ENCODE measurements around the gene ARRDC5. TPM values are rescaled to one million over a fixed set of nuclear protein-coding genes. Genes with fewer than 3 reads are reported as not detected.

Gene ARRDC5
- total and polyA plus RNA-seq, 2 donors, result 0.18 to 0.26 TPM

GRCh38 chr19:4916292-4917082 lies 13.8 kb upstream of the ARRDC5 start:
- no peaks in the 10 kb centered on the region for H3K4me1 ChIP-seq (ENCODE audit: insufficient read depth)
- no peaks in the 10 kb centered on the region for H3K36me3 ChIP-seq (ENCODE audit: insufficient read depth)
- peak overlapping the region; percentile 8 for H3K4me3 ChIP-seq (ENCODE audit: low read depth, low read length)
- WGBS, result 84% methylated on average over 41 of the region's 41 CpGs
- no peak for DNase-seq (ENCODE audit: extremely low spot score)
- no peak overlapping the region for H3K27ac ChIP-seq (ENCODE audit: low read depth)

GRCh38 chr19:4914736-4915501 lies 12.2 kb upstream of the ARRDC5 start:
- H3K4me3 ChIP-seq (ENCODE audit: low read depth, low read length), result peak overlapping the region; percentile 21
- peak; percentile 43 for DNase-seq (ENCODE audit: extremely low spot score)
- no peak overlapping the region for H3K27ac ChIP-seq (ENCODE audit: low read depth)

DNA sequence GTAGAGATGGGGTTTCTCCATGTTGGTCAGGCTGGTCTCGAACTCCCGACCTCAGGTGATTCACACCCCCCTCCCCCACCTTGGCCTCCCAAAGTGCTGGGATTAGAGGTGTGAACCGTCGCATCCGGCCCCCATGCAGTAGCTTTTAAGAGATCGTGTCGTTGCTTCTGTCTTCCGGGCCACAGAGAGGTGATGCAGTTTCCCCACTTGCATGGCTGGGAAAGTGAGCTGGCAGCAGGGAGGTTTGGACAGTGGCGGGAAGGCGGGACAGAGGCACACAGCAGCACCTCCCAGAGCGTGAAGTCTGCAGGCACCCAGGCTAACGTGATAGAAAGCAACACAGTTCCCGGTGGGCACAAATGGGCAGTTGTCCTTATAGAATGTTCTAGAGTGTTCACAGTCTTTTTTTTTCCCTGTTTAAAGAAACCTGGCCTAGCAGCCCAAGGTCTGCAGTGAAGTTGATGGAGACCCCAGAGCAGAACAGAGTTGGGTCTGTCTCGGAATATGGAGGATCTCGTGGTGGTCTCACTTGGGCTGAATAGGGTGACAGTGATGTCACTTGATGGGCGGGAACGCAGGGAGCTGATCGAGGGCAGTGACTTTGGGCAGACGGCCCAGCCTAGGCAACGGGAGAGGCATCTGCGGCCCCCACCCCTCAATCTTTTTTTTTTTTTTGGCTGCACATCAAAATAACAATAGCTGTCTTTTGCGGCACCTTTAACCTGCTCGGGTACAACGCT lies 11.5 kb upstream of the ARRDC5 start:
- Histone ChIP-seq H3K4me1 (ENCODE audit: insufficient read depth) (no peaks in the 10 kb centered on the region), H3K4me3 (ENCODE audit: low read depth, low read length) (peak overlapping the region; percentile 21), H3K36me3 (ENCODE audit: insufficient read depth) (no peaks in the 10 kb centered on the region), H3K27ac (ENCODE audit: low read depth) (no peak overlapping the region)
- WGBS, result 86% methylated on average over 24 of the region's 24 CpGs
- no peak for DNase-seq (ENCODE audit: extremely low spot score)

More at GRCh38 chr19:4914736-4915501, 12.2 kb upstream of the ARRDC5 start:
- WGBS, result 69% methylated on average over 23 of the region's 23 CpGs
- Histone ChIP-seq H3K36me3 (ENCODE audit: insufficient read depth) (no peaks in the 10 kb centered on the region), H3K4me1 (ENCODE audit: insufficient read depth) (no peaks in the 10 kb centered on the region)

GRCh38 chr19:4911786-4912672 lies 9.3 kb upstream of the ARRDC5 start:
- Histone ChIP-seq H3K36me3 (ENCODE audit: insufficient read depth) (no peaks in the 10 kb centered on the region), H3K27ac (ENCODE audit: low read depth) (no peak overlapping the region), H3K4me3 (ENCODE audit: low read depth, low read length) (no peak overlapping the region), H3K4me1 (ENCODE audit: insufficient read depth) (no peaks in the 10 kb centered on the region)
- no peak for DNase-seq (ENCODE audit: extremely low spot score)
- 23% methylated on average over 29 of the region's 29 CpGs for WGBS

DNA sequence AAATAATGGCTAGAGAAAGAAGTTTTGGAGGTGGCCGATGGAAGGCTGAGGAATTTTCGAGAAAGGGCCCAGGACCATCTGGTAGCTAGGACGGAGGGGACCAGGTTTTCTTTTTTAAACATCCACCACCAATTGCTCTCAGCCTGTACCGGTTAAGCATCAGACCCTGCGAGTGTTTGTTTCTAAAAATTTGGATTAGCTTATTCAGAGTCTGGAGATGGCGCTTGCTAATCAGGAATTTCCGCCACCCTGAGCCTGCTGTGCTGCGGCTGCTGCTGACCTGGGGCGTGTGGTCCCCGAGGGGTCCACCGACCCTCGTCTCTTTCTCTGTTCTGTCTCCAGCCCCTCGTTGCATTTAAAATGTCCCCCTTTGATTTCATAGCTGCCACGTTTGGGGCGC lies 8.6 kb upstream of the ARRDC5 start:
- no peak overlapping the region for H3K27ac ChIP-seq (ENCODE audit: low read depth)
- H3K4me3 ChIP-seq (ENCODE audit: low read depth, low read length), result no peak overlapping the region

GRCh38 chr19:4910594-4911281 lies 8.0 kb upstream of the ARRDC5 start:
- H3K4me1 ChIP-seq (ENCODE audit: insufficient read depth), result no peaks in the 10 kb centered on the region
- H3K36me3 ChIP-seq (ENCODE audit: insufficient read depth), result no peaks in the 10 kb centered on the region
- DNase-seq (ENCODE audit: extremely low spot score), result no peak
- H3K4me3 ChIP-seq (ENCODE audit: low read depth, low read length), result peak overlapping the region; percentile 71
- no peak overlapping the region for H3K27ac ChIP-seq (ENCODE audit: low read depth)
- WGBS, result 36% methylated on average over 23 of the region's 23 CpGs

More for the DNA sequence above, 8.6 kb upstream of the ARRDC5 start:
- Histone ChIP-seq H3K4me1 (ENCODE audit: insufficient read depth) (no peaks in the 10 kb centered on the region), H3K36me3 (ENCODE audit: insufficient read depth) (no peaks in the 10 kb centered on the region)
- DNase-seq (ENCODE audit: extremely low spot score), result no peak
- WGBS, result 54% methylated on average over 15 of the region's 15 CpGs

GRCh38 chr19:4909897-4910593 lies 7.3 kb upstream of the ARRDC5 start:
- no peaks in the 10 kb centered on the region for H3K36me3 ChIP-seq (ENCODE audit: insufficient read depth)
- no peak overlapping the region for H3K27ac ChIP-seq (ENCODE audit: low read depth)
- under 1% methylated on average over 85 of the region's 85 CpGs for WGBS

GRCh38 chr19:4909156-4909896 lies 6.6 kb upstream of the ARRDC5 start, which contains the start of gene UHRF1:
UHRF1 (plus strand) TSS chr19:4909501; CDS start chr19:4910886, 1,385 bp downstream.
- H3K4me3 ChIP-seq (ENCODE audit: low read depth, low read length), result peak within 1 kb of the TSS; percentile 71
- H3K36me3 ChIP-seq (ENCODE audit: insufficient read depth), result no peaks in the 10 kb centered on the region
- H3K4me1 ChIP-seq (ENCODE audit: insufficient read depth), result no peaks in the 10 kb centered on the region
- 1% methylated on average over 89 of the region's 89 CpGs for WGBS
- no peak within 1 kb of the TSS for H3K27ac ChIP-seq (ENCODE audit: low read depth)
- no peak for DNase-seq (ENCODE audit: extremely low spot score)

More at GRCh38 chr19:4909897-4910593, 7.3 kb upstream of the ARRDC5 start:
- Histone ChIP-seq H3K4me1 (ENCODE audit: insufficient read depth) (no peaks in the 10 kb centered on the region), H3K4me3 (ENCODE audit: low read depth, low read length) (peak overlapping the region; percentile 71)
- DNase-seq (ENCODE audit: extremely low spot score), result peak; percentile 80

DNA sequence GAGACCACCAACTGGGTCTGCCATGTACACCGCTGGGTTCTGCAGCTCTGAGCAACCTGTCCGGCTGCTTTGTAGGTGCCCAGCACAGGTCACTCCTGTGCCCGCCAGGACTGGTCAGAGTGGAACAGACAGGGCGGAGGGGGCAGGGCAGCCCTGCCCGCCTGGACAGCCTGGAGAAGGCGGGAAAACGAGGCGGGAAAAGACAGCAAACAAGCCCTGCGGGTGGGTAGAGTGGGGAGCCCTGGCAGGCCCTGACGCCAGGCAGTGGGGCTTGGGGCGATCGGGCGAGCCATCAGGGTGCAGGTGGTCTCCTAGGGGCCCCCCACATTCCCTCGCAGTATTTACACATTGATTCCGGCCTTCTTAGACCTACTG lies 6.1 kb upstream of the ARRDC5 start:
- no peaks in the 10 kb centered on the region for H3K36me3 ChIP-seq (ENCODE audit: insufficient read depth)
- no peaks in the 10 kb centered on the region for H3K4me1 ChIP-seq (ENCODE audit: insufficient read depth)
- no peak overlapping the region for H3K27ac ChIP-seq (ENCODE audit: low read depth)
- DNase-seq (ENCODE audit: extremely low spot score), result no peak
- 76% methylated on average over 15 of the region's 15 CpGs for WGBS
- H3K4me3 ChIP-seq (ENCODE audit: low read depth, low read length), result no peak overlapping the region

DNA sequence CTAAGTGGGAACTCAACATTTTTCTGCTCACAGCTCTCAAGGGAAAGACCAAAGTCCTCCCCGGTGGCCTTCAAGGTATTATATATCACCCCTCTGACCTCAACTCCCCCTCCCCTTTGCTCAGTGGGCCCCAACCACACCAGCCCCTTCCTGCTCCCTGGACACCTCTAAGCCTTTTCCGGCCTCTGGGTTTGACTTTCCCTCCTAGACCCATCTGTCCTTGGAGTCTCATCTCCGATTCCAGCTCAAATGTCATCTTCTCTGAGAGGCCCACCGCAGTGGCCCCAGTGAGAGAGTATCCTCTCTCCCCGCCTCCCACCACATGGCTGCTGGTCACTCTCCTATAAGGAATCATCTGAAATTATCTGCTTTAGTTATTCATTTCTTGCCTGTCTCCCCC lies 5.7 kb upstream of the ARRDC5 start:
- Histone ChIP-seq H3K36me3 (ENCODE audit: insufficient read depth) (no peaks in the 10 kb centered on the region), H3K4me3 (ENCODE audit: low read depth, low read length) (no peak overlapping the region), H3K4me1 (ENCODE audit: insufficient read depth) (no peaks in the 10 kb centered on the region), H3K27ac (ENCODE audit: low read depth) (no peak overlapping the region)
- 84% methylated on average over 5 of the region's 5 CpGs for WGBS
- DNase-seq (ENCODE audit: extremely low spot score), result no peak

DNA sequence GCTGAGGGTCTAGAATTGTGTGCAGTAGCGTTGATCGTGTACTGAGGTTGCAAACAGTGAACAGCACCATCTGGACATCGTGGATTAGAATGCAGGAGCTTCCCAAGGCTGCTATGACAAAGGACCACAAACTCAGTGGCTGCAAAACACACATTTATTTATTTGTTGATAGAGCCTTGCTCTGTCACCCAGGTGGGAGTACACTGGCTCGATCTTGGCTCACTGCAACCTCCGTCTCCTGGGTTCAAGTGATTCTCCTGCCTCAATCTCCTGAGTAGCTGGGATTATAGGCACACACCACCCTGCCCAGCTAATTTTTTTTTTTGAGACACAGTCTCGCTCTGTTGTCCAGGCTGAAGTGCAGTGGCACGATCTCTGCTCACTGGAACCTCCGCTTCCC lies 4.3 kb upstream of the ARRDC5 start:
- WGBS, result 83% methylated on average over 8 of the region's 8 CpGs
- H3K27ac ChIP-seq (ENCODE audit: low read depth), result no peak overlapping the region
- H3K4me1 ChIP-seq (ENCODE audit: insufficient read depth), result no peaks in the 10 kb centered on the region
- no peak for DNase-seq (ENCODE audit: extremely low spot score)
- no peaks in the 10 kb centered on the region for H3K36me3 ChIP-seq (ENCODE audit: insufficient read depth)
- H3K4me3 ChIP-seq (ENCODE audit: low read depth, low read length), result no peak overlapping the region

All from urinary bladder (tissue), 4 donors.